Epithelial cell of alveolus of lung (primary cell): ENCODE measurements around the gene AUTS2. TPM values are rescaled to one million over a fixed set of nuclear protein-coding genes. Genes with fewer than 3 reads are reported as not detected.

Source experiments
- total RNA-seq: library from RNA; depleted of rRNA; stranded (reverse); fragments of >200 nt; gene quantifications from 2 replicates; pipeline ENCODE4 v1.2.1, GENCODE V29; 2015

Gene AUTS2
- total RNA-seq = 5.4 and 9.1 TPM in 2 replicates

DNA sequence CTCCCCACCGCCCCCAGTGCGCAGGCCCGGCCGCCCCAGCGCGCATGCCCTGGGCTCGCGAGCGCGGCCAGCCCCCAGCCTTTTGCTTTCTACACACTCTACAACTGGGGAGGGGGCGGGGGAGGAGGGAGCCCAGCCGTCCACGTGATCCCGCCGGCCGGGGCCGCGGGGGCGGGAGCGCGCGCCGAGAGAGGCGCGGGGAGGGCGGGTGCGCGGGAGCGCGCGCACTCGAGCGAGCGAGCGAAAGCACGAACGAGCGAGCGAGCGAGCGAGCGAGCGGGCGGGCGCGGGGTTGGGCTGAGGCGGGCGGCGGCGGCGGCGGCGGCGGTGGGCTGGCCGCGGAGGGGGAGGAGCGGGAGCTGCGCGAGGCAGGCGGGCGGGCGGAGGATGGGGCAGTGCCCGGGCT, at the start of gene AUTS2:
AUTS2 (plus strand) TSS at position 395 of the 406 bp plus-strand sequence. CDS start 1,179 bp downstream, outside the sequence.

